Right forelimb (tissue), 1 donor: ENCODE measurements around the gene TAS2R16.
"Not testable (repeated sequence)": the region's sequence is repeated elsewhere in the genome, so short reads cannot be mapped to it uniquely, and the experiment has no call there.

Experiments used
- DNase-seq: peaks from one replicate; pipeline ENCODE4 v3.0.0-alpha.2; 2018

The TAS2R16 gene

GRCh38 chr7:122970740-122971725, 24.5 kb downstream of the TAS2R16 start:
- no peak for DNase-seq

- DNase-seq = no peak
Observed at GRCh38 chr7:122968389-122968788, 27.1 kb downstream of the TAS2R16 start.

- no peak for DNase-seq
Observed at GRCh38 chr7:122965306-122965705, 30.2 kb downstream of the TAS2R16 start.

GRCh38 chr7:122953678-122954077, 41.8 kb downstream of the TAS2R16 start:
- DNase-seq = not testable (repeated sequence)

- DNase-seq = no peak
Observed at GRCh38 chr7:122951006-122951405, 44.5 kb downstream of the TAS2R16 start.

- no peak for DNase-seq
Observed at GRCh38 chr7:122949186-122949585, 46.3 kb downstream of the TAS2R16 start.
